NCI-H146 treated with DMSO at 0.1 percent for 48 hours (cell line): Measurements from ENCODE around the gene ACSS1.

Experiments used
- DNase-seq: peaks from one replicate; lab custom pipeline; 2025; ENCODE audit not compliant: unreplicated experiment; lab: John Stamatoyannopoulos, UW

The ACSS1 gene

DNA sequence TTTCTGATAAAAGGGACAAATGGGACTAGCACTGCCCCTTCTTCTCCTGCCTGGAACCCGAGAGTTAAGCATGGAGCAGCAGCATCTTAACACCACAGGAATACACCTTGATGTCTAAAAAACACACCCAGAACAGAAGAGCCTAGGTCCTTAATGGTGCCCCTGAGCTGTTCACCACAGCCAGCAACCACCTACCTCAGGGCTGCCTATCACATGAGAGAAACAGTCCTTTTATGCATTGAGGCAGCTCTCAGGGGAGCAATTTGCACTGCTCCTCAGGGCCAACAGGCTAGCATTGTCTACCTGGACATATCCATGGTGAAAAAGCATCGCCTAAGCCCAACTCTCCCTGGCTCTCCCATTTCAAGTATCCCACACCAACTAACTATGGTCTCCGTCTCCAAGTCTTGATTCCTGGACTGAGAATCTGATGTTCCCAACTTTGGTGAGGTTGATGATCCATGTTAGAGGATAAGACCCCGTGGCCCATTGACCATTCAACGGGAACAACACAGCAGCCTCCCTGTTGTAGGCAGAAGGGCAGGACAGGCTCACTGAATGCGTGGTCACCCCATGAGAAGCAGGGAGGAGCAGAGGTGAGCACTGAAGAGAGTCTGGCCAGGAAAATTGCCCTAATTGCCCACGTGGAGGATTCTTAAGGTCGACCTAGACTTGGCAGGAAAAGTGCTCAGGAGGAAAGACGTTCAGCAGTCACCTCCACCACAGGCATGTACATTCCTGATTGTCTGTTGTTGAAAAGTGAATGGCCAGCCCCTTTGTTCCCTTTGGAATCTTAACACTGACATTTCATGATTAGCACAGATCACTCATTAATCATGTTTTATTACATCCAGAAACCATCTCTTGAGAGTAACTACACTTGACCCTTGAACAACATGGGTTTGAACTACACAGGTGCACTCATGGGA lies 61.2 kb downstream of the ACSS1 start:
- no peak for DNase-seq

GRCh38 chr20:24995741-24996448 lies 62.0 kb downstream of the ACSS1 start:
- peak; percentile 69 for DNase-seq

DNA sequence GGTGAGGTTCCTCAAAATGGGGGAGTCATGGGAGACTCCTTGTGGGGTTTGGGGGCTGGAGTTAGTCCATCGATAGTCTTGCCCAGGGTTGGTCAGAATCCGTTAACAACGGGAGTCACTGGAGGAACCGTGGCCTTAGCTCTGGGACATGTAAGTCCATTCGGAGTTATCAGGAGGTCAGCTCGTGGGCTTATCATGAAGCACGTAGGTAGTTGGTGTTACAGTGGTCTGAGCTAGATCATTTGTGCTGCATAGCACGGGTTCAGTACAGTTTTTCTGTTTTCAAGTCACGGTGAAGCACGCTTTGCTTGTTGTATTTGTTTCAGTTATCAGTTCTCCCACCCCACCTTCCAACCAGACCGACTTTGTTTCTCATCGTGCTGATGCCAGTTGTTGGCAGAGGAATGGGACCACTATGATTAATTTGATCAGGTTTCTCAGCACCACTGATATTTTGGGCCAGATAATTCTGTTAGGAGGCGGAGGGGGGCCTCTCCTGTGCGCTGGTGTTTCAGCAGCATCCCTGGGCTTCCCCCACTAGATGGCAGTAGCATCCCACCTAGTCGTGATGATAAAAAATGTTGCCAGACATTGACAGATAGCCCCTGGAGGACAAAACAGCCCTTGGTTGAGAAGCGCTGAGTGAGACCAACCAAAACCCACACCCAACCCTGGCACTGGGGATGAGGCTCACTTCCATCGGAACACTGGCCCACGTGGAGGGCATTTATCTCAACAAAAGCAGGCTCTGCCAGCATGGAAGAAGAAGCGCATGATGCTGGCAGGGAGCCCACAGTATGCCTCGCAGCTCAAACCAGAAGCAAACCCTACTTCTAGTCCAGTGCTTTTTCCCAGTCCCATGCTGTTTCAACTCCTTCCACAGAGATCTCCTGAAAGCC lies 63.2 kb downstream of the ACSS1 start:
- DNase-seq, result peak; percentile 61

- DNase-seq, result no peak
Observed at GRCh38 chr20:24994186-24994465, 63.8 kb downstream of the ACSS1 start.

- peak; percentile 19 for DNase-seq
Observed at GRCh38 chr20:24993337-24994185, 64.4 kb downstream of the ACSS1 start.

DNA sequence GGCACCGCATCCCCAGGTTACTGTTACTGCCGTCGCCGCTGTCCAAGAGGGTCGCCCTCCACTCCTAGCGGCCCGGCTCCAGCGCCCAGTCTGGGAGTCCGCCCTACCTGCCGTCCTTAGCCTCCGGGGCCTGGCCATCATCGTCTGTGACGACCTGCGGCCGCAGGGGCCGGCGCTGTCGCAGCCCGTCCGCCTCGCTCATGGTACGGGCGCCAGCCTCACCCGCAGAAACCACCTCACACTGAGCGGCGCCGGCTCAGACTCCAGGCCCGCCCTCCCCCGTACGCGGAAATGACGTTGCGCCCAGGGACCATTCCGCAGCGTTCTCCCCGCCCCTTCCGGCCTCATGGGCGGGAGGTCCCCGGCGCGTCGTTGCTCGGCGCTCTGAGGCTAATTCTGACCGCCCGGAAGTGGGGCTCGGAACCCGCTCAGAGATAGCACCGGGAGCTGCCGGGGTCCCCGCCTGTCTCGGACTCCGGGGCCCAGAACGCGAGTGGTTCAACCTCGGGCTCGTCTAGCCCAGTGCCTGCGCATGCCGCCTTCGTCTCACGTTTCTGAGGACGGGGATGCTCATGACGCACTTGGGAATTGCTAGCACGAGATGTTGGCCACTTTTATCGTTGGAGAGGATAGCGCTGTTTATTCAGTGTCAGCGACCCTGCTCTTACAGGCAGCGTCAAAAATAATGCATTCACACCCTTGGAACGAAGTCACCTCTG lies 65.3 kb downstream of the ACSS1 start, which contains the start of gene APMAP:
TSS of gene APMAP (minus strand) at position 265 of the 719 bp plus-strand sequence. CDS start at position 202, 63 bp downstream.
- DNase-seq, result peak; percentile 93

- peak; percentile 38 for DNase-seq
Observed at GRCh38 chr20:24991897-24992486, 65.9 kb downstream of the ACSS1 start.

DNA sequence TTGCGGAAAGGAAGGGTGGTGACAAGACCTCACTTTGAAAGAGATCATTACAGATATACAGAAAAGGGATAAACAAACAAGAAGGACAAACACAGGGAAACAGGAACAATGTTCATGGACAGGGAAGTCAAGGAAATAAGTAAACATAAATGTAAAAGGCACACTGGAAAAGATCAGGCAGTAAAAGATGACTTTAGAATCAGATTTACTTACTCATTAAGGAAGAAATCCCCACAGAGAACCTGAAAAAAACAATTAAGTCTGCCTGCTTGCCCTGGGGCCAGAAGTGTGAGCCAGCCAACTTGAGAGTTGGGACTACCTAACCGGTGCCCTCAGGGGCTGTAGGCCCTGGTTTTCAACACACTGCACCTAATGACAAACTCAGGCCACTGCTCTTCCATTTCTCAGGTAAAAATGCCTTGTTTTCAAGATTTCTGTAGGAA lies 67.1 kb downstream of the ACSS1 start:
- no peak for DNase-seq

DNA sequence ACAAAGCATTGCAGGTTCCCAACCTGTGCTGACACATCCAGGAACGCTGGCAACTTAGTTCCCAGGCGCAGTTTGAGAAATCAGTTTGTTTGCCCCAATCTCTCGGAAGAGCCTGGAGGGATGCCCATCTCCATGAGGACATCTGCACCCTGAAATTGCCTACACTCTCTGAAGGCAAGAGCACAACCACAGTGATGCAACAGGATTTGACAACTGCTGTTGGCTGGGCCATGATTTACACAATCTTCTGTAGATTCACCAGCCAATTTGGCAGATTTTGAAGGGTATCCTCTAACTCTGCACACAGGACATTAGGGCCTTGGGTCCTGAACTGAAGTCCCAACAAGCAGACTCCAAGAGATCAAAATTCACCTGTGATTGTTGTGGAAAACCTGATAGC lies 68.8 kb downstream of the ACSS1 start:
- DNase-seq, result no peak

DNA sequence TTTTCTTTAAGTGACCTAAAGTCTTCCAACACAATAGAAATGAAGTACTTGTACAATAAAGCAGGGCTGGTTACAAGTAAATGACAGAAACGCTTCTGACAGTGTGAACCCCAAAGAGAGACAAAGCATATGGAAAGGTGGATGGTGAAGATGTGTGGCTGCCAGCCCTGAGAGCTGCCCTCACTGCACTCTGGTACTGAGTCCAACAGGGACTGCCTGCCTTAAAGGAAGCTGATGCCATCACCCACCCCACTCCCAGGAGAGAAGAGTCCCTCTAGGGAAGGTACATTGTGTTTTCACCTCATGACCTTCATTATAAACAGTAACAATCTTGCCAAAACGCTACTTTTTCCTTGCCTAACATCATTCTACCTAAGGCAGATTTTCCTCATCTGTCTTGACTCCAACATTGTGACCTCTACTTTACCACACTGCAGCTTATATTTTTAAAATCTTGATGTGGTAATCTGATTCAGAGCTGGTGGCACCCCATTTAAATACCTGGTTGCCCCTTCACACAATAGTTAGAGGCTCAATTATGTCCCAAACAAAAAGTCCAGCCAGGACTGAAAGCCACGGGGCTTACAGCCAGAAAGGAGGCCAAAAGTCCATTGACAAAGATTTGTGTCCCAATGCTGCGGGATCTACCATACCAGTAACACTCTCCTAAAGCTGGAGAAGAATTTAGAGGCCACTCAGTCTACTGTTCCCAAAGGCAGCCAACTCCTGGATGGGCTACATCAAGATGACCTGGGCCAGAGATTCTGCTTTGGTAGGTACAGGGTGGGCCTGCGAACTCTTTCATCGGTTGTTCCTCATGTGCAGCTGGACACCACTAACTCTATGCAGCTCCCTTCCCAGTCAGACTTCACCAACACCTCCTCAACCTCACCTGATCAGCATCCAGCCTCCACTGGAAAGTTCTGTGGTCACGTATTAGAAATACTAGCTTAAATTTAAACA lies 69.8 kb downstream of the ACSS1 start:
- no peak for DNase-seq

- DNase-seq, result no peak
Observed at GRCh38 chr20:24987244-24987643, 70.7 kb downstream of the ACSS1 start.

DNA sequence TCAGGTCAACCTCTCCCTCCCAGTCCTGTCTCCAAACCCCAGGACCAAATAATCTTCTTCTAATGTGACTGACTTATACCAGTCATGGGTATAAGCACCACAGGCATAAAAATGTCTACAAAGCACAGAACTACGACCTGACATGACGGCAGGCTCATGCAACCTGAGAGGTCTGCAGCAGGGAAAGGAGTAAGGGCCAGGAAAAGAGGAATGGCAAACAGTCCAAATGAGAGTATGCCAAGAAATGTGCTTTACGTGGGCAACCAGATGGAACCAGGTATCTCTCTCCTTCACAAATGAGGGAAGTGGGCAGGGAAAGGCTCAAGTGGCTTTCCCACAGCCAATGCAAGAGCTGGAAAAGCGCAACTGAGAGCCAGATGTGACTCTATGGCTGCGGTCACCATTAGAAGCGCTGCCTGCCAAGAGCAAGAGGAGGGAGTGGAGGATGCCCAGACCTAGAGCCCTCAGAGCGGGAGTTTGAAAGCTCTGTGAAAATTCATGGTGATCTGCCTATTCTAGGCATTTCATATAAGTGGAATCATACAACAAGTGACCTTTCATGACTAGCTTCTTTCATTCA lies 71.4 kb downstream of the ACSS1 start:
- DNase-seq, result no peak

DNA sequence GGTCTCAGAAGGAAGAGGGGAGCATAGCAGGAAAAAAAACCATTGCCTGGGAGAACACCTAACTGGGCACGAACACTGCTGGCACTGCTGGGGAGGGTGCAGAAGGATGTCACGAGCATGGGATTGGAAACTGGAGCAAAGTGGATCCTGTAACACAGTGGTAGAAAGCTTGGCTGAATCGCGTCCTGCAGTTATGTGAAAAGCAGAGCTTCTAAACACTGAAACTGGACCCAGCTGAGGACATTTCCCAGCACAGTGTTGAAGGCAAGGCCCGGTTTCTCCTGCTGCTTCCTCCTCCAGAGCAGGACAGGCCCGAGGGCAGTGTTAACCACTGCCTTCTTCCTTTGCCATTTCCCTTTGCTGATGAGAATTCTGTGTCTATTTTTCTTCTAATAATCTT lies 72.1 kb downstream of the ACSS1 start:
- no peak for DNase-seq

- DNase-seq, result no peak
Observed at GRCh38 chr20:24984961-24985640, 72.8 kb downstream of the ACSS1 start.

DNA sequence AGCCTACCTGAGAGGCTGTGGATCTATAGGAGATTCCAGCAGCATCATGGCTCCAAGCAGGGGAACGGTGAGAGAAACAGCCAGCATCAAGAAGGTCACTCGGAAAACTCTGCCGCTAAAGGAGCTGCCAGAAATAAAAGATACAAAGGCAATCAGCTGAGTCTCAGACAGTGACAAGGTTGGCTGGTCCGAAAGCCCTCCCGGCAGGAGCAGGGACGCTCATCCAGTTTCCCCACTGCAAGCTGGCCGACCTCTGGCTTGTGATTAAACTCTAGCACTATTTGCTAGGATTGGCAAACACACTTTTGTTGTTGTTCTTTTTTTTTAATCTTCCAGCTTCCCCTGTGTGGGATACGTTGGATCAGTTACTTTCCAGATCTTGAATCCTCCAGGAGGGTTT lies 74.0 kb downstream of the ACSS1 start:
- DNase-seq, result no peak

GRCh38 chr20:24981790-24982189 lies 76.1 kb downstream of the ACSS1 start:
- DNase-seq, result no peak

- no peak for DNase-seq
Observed at GRCh38 chr20:24981282-24981681, 76.7 kb downstream of the ACSS1 start.
